Progenitor cell of endocrine pancreas (in vitro differentiated cells): ENCODE results near the gene DPH1. TPM values are rescaled to one million over a fixed set of nuclear protein-coding genes. Genes with fewer than 3 reads are reported as not detected.

ENCODE experiments used
- DNase-seq: peaks from one replicate; pipeline ENCODE4 v3.0.0; 2021; ENCODE audit warnings: low spot score; ENCODE audit not compliant: unreplicated experiment
- H3K27ac Mint-ChIP-seq: 2 replicates; pipeline ENCODE4 v1.8.0; 2021; ENCODE audit warnings: mild to moderate bottlenecking, moderate library complexity, mixed read lengths
- H3K27me3 Mint-ChIP-seq: 2 replicates; pipeline ENCODE4 v1.8.0; 2021; ENCODE audit warnings: mixed read lengths
- H3K36me3 Mint-ChIP-seq: 2 replicates; pipeline ENCODE4 v1.8.0; 2022; ENCODE audit warnings: mixed read lengths; ENCODE audit not compliant: insufficient read depth
- H3K4me1 Mint-ChIP-seq: 2 replicates; pipeline ENCODE4 v1.8.0; 2021; ENCODE audit warnings: low read depth, mixed read lengths
- H3K4me3 Mint-ChIP-seq: 2 replicates; pipeline ENCODE4 v1.8.0; 2021; ENCODE audit warnings: low read depth, mild to moderate bottlenecking, moderate library complexity, mixed read lengths
- H3K9me3 Mint-ChIP-seq: 2 replicates; pipeline ENCODE4 v1.8.0; 2021; ENCODE audit warnings: low read depth, mixed read lengths
- CTCF ChIP-seq: fragments of 200-600 bp; sonication (generic); IDR thresholded peaks from one replicate; pipeline ENCODE4 v1.5.0; 2021; ENCODE audit warnings: antibody characterized with exemption, mild to moderate bottlenecking; ENCODE audit not compliant: unreplicated experiment
- total RNA-seq: library from RNA; stranded (reverse); gene quantifications from 2 replicates; pipeline ENCODE4 v1.2.1, GENCODE V29; 2021

Gene DPH1
- total RNA-seq, 1 donor from 2014 or later, result 39.1 TPM

- peak overlapping the region; percentile 35 for H3K4me3 Mint-ChIP-seq
- TF ChIP-seq CTCF, result peak; percentile 48
- peaks cover 33% of the 10 kb centered on the region for H3K27me3 Mint-ChIP-seq
- DNase-seq, result no peak
- no peak overlapping the region for H3K27ac Mint-ChIP-seq
- H3K36me3 Mint-ChIP-seq, result peaks cover 2% of the 10 kb centered on the region
- peaks cover 10% of the 10 kb centered on the region for H3K4me1 Mint-ChIP-seq
- H3K9me3 Mint-ChIP-seq, result no peaks in the 10 kb centered on the region
These were observed 23.7 kb downstream of the DPH1 start for GRCh38 chr17:2053380-2054261.

- no peaks in the 10 kb centered on the region for H3K9me3 Mint-ChIP-seq
- H3K4me3 Mint-ChIP-seq, result peak overlapping the region; percentile 35
- peaks cover 7% of the 10 kb centered on the region for H3K4me1 Mint-ChIP-seq
- no peak for DNase-seq
- H3K36me3 Mint-ChIP-seq, result peaks cover 2% of the 10 kb centered on the region
- peaks cover 30% of the 10 kb centered on the region for H3K27me3 Mint-ChIP-seq
- no peak overlapping the region for H3K27ac Mint-ChIP-seq
- TF ChIP-seq CTCF, result no peak
These were observed 24.2 kb downstream of the DPH1 start for GRCh38 chr17:2054262-2054511.

- Mint-ChIP-seq H3K9me3 (no peaks in the 10 kb centered on the region), H3K4me3 (peak within 1 kb of the TSS; percentile 35), H3K27me3 (peaks cover 33% of the 10 kb centered on the region), H3K27ac (no peak within 1 kb of the TSS), H3K4me1 (peaks cover 5% of the 10 kb centered on the region), H3K36me3 (peaks cover 5% of the 10 kb centered on the region)
- peak; percentile 97 for TF ChIP-seq CTCF
- peak; percentile 66 for DNase-seq
These were observed 24.7 kb downstream of the DPH1 start, which contains the start of gene HIC1 for GRCh38 chr17:2054512-2055291. Gene HIC1 (plus strand): TSS chr17:2055103. CDS start chr17:2056691, 1,588 bp downstream.

DNA sequence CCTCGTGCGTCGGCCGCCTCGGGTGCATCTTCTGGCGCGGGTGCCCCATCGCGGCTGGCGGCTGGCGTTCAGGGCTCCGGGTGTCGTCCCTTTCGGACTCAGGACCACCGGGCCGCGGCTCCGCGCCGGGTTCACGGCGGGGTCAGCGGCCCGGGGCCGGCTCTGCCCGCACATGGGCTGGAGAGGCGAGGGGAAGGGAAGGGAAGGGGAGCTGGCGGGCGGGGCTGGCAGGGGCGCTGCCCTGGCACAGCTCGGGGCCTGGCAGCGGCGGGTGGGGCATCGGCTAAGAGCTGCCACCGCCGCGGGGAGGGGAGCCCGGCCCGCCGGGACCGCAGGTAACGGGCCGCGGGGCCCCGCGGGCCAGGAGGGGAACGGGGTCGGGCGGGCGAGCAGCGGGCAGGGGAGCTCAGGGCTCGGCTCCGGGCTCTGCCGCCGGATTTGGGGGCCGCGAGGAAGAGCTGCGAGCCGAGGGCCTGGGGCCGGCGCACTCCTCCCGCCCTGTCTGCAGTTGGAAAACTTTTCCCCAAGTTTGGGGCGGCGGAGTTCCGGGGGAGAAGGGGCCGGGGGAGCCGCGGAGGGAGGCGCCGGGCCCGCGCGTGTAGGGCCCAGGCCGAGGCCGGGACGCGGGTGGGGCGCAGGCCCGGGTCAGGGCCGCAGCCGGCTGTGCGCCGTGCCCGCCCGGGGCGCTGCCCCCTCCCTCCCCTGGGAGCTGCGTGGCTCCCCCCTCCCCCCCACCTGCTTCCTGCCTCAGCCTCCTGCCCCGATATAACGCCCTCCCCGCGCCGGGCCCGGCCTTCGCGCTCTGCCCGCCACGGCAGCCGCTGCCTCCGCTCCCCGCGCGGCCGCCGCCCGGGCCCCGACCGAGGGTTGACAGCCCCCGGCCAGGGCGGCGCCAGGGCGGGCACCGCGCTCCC, 25.6 kb downstream of the DPH1 start:
- TF ChIP-seq CTCF, result no peak
- H3K9me3 Mint-ChIP-seq, result no peaks in the 10 kb centered on the region
- peaks cover 5% of the 10 kb centered on the region for H3K4me1 Mint-ChIP-seq
- peaks cover 41% of the 10 kb centered on the region for H3K27me3 Mint-ChIP-seq
- H3K36me3 Mint-ChIP-seq, result peaks cover 10% of the 10 kb centered on the region
- no peak overlapping the region for H3K27ac Mint-ChIP-seq
- no peak overlapping the region for H3K4me3 Mint-ChIP-seq
- DNase-seq, result no peak
